Nephron (organoid): ENCODE data around the gene NPTX2.
"Not testable (repeated sequence)": the region's sequence is repeated elsewhere in the genome, so short reads cannot be mapped to it uniquely, and the experiment has no call there.

Source experiments
- H3K27ac Mint-ChIP-seq, 3 experiments: 2 replicates each; pipeline ENCODE4 v1.8.0; 2020; ENCODE audit warnings: mixed read lengths in 3 of 3, mild to moderate bottlenecking in 2 of 3, moderate library complexity in 1 of 3
- H3K27me3 Mint-ChIP-seq: 2 replicates; pipeline ENCODE4 v1.8.0; 2021; ENCODE audit warnings: low read depth, mild to moderate bottlenecking, moderate library complexity, mixed read lengths
- H3K36me3 Mint-ChIP-seq: 2 replicates; pipeline ENCODE4 v1.8.0; 2020; ENCODE audit warnings: low read depth, mixed read lengths
- H3K4me1 Mint-ChIP-seq: 2 replicates; pipeline ENCODE4 v1.8.0; 2020; ENCODE audit warnings: mixed read lengths
- H3K4me3 Mint-ChIP-seq, 3 experiments: 2 replicates each; pipeline ENCODE4 v1.8.0; 2020; ENCODE audit warnings: mild to moderate bottlenecking in 3 of 3, mixed read lengths in 3 of 3, moderate library complexity in 2 of 3
- H3K9me3 Mint-ChIP-seq: 2 replicates; pipeline ENCODE4 v1.8.0; 2020; ENCODE audit warnings: mixed read lengths
- TF ChIP-seq, protein P1 (sequence below), 3 experiments: fragments of 200-600 bp; sonication (generic); IDR thresholded peaks; one replicate each; pipeline ENCODE4 v1.5.0; 2021; ENCODE audit warnings: antibody characterized with exemption in 3 of 3; ENCODE audit not compliant: unreplicated experiment in 3 of 3

NPTX2 gene

DNA sequence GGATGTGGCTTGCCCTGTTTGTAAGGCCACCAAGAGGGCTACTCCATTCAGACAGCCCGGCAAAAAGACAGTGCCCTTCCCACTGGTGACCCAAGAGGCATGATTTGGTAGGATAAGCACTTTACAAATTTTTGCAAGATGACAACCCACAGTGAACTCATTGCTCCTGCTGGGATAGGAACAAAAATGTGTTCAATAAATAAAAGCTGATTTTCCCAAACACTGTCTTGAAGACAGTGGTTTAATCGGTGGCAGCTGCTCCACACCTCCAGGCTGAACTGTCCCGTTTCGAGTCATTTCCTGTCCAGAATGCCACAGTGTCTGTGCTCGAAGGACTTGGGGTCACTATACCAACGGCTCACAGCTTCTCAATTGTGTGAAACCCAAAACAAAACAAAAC is 45.1 kb upstream of the NPTX2 start:
- peaks cover 13% of the 10 kb centered on the region for H3K27me3 Mint-ChIP-seq
- TF ChIP-seq, protein P1, sequence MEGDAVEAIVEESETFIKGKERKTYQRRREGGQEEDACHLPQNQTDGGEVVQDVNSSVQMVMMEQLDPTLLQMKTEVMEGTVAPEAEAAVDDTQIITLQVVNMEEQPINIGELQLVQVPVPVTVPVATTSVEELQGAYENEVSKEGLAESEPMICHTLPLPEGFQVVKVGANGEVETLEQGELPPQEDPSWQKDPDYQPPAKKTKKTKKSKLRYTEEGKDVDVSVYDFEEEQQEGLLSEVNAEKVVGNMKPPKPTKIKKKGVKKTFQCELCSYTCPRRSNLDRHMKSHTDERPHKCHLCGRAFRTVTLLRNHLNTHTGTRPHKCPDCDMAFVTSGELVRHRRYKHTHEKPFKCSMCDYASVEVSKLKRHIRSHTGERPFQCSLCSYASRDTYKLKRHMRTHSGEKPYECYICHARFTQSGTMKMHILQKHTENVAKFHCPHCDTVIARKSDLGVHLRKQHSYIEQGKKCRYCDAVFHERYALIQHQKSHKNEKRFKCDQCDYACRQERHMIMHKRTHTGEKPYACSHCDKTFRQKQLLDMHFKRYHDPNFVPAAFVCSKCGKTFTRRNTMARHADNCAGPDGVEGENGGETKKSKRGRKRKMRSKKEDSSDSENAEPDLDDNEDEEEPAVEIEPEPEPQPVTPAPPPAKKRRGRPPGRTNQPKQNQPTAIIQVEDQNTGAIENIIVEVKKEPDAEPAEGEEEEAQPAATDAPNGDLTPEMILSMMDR (IDR thresholded peaks at IDR 0.05; ENCODE audit: unreplicated experiment in 3 of 3) = no peak
- H3K36me3 Mint-ChIP-seq = no peaks in the 10 kb centered on the region
- H3K27ac Mint-ChIP-seq = no peak overlapping the region
- H3K4me3 Mint-ChIP-seq = no peak overlapping the region
- H3K9me3 Mint-ChIP-seq = peaks cover 25% of the 10 kb centered on the region
- no peaks in the 10 kb centered on the region for H3K4me1 Mint-ChIP-seq

DNA sequence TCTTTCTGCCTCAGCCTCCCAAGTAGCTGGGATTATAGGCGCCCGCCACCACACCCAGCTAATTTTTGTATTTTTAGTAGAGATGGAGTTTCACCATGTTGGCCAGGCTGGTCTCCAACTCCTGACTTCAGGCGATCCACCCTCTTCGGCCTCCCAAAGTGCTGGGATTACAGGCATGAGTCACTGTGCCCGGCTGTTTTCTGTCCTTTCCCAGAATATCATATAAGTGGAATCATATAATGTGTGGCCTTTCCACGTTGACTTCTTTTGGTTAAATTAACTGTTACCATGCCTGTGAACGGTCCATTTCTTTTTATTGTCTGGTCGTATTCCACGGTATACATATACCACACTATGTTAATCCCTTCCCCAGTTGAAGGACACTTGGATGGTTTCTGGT is 44.4 kb upstream of the NPTX2 start:
- Mint-ChIP-seq H3K27me3 (peaks cover 16% of the 10 kb centered on the region), H3K9me3 (peaks cover 25% of the 10 kb centered on the region)
- H3K36me3 Mint-ChIP-seq, H3K27ac Mint-ChIP-seq, H3K4me3 Mint-ChIP-seq, H3K4me1 Mint-ChIP-seq: not testable (repeated sequence)

DNA sequence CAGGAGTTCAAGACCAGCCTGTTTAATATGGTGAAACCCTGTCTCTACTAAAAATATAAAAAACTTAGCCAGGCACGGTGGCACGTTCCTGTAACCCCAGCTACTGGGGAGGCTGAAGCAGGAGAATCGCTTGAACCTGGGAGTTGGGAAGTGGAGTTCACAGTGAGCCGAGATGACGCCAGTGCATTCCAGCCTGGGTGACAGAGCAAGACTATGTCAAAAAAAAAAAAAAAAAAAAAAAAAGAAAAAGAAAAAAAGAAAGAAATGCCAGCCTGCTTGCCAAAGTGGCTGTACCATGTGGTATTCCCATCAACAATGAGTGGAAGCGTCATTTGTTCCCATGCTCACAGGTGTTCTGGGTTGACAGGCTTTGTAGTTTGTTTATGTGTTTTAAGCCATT is 43.3 kb upstream of the NPTX2 start:
- TF ChIP-seq, protein P1 (IDR thresholded peaks at IDR 0.05; ENCODE audit: unreplicated experiment in 3 of 3) = no peak
- Mint-ChIP-seq H3K4me3 (no peak overlapping the region), H3K27me3 (peaks cover 16% of the 10 kb centered on the region), H3K4me1 (no peaks in the 10 kb centered on the region), H3K36me3 (no peaks in the 10 kb centered on the region), H3K9me3 (peaks cover 25% of the 10 kb centered on the region), H3K27ac (no peak overlapping the region)

DNA sequence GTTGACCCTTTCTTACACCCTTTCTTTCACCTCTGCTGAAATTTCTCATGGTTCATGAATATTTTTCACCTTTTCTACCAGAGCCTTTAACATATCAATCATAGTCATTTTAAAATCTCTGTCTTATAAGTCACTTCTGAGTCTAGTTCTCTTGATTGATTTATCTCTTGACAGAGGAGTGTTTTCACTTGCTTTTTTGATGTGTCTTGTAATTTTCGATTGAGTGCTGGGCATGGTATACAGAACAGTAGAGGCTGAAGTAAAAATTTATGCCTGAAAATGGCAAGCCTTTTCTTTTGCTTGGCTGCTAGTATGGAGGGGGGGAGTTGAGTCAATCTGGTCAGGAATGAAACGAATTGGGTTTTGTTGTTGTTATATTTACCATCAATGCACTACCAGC is 41.2 kb upstream of the NPTX2 start:
- H3K4me1 Mint-ChIP-seq = no peaks in the 10 kb centered on the region
- TF ChIP-seq, protein P1 (IDR thresholded peaks at IDR 0.05; ENCODE audit: unreplicated experiment in 3 of 3) = no peak
- H3K9me3 Mint-ChIP-seq = peaks cover 25% of the 10 kb centered on the region
- no peaks in the 10 kb centered on the region for H3K36me3 Mint-ChIP-seq
- H3K4me3 Mint-ChIP-seq = no peak overlapping the region
- H3K27ac Mint-ChIP-seq = no peak overlapping the region
- H3K27me3 Mint-ChIP-seq = peaks cover 14% of the 10 kb centered on the region

DNA sequence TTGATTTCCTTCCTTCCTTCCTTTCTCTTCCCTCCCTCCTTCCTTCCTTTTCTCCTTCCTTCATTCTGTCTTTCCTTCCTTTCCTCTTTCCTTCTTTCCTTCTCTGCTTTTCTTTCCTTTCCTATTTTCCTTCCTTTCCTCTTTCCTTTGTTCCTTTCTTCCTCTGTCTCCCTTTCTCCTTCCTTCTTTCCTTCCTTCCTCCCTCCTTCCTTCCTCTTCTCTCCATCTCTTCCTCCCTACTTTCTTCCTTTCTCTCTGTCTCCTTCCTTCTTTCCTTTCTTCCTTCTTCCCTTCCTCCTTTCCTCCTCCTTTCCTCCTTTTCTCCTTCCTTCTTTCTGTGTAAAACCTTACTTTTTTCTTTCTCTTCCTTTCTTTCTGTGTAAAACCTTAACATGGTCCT is 32.3 kb upstream of the NPTX2 start:
- no peak overlapping the region for H3K27ac Mint-ChIP-seq
- peaks cover 18% of the 10 kb centered on the region for H3K9me3 Mint-ChIP-seq
- H3K36me3 Mint-ChIP-seq = no peaks in the 10 kb centered on the region
- TF ChIP-seq, protein P1 (IDR thresholded peaks at IDR 0.05; ENCODE audit: unreplicated experiment in 3 of 3) = no peak
- no peaks in the 10 kb centered on the region for H3K4me1 Mint-ChIP-seq
- no peak overlapping the region for H3K4me3 Mint-ChIP-seq
- H3K27me3 Mint-ChIP-seq = peaks cover 17% of the 10 kb centered on the region

DNA sequence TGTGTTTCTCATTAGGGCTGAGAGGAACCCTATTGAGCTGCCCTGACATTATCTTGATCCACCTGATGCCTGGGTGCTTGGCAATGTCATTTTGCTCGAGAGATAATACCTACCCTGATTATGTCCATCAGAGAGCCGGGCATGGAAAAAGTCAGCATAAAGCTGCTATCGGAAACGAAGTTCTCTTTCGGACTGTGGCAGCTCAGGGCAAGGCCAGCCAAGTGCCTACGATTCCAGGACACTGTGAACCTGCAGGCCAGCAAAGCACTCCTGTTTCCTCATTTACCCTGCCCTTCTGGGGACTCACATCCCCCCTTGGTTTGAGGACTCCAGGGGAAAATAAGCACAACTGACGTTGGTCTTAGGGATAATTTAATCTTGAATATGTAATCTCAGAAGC is 25.2 kb upstream of the NPTX2 start:
- Mint-ChIP-seq H3K9me3 (no peaks in the 10 kb centered on the region), H3K4me1 (no peaks in the 10 kb centered on the region), H3K27me3 (peaks cover 19% of the 10 kb centered on the region), H3K36me3 (no peaks in the 10 kb centered on the region), H3K4me3 (no peak overlapping the region), H3K27ac (no peak overlapping the region)
- TF ChIP-seq, protein P1 (IDR thresholded peaks at IDR 0.05; ENCODE audit: unreplicated experiment in 3 of 3) = no peak
